Neural progenitor cell (in vitro differentiated cells): Measurements from ENCODE around the gene CEACAM7.

Source experiments
- CTCF ChIP-seq: fragments of 200-600 bp; sonication (generic); IDR thresholded peaks from 2 replicates; pipeline ENCODE4 v1.5.1; 2017; ENCODE audit warnings: antibody characterized with exemption, mild to moderate bottlenecking
- EZH2 ChIP-seq: fragments of 200-600 bp; sonication (generic); IDR thresholded peaks from 2 replicates; pipeline ENCODE4 v1.6.1; 2017; ENCODE audit warnings: antibody characterized with exemption, mild to moderate bottlenecking, moderate library complexity

- TF ChIP-seq CTCF (no peak), EZH2 (no peak)
These were observed 47.1 kb upstream of the CEACAM7 start for GRCh38 chr19:41735071-41735600.
